GM23338 (cell line): ENCODE data around the gene CHST11. TPM values are rescaled to one million over a fixed set of nuclear protein-coding genes. Genes with fewer than 3 reads are reported as not detected.

Experiments used
- ATAC-seq: fragments of 200-7000 bp; cut with Tn5 transposase; 3 replicates; pipeline ENCODE4 v1.9.1; 2020
- DNase-seq: peaks from one replicate; pipeline ENCODE4 v3.0.0-alpha.2; 2015; ENCODE audit warnings: low spot score
- H2AFZ ChIP-seq: fragments of 200-600 bp; sonication (generic); 2 replicates; pipeline ENCODE4 v1.8.0; 2016; ENCODE audit warnings: antibody characterized with exemption, mild to moderate bottlenecking, moderate library complexity
- H3F3A ChIP-seq: fragments of 200-600 bp; sonication (generic); replicated peaks from 2 replicates; pipeline ENCODE4 v1.8.0; 2017; ENCODE audit warnings: antibody characterized with exemption, mixed run types, low read depth
- H3K27ac ChIP-seq: fragments of 200-600 bp; sonication (generic); 2 replicates; pipeline ENCODE4 v1.6.1; 2016; ENCODE audit warnings: low read depth
- H3K27me3 ChIP-seq: fragments of 200-600 bp; sonication (generic); 2 replicates; pipeline ENCODE4 v1.8.0; 2016; ENCODE audit warnings: mild to moderate bottlenecking, mixed run types, moderate library complexity; ENCODE audit not compliant: insufficient read depth
- H3K36me3 ChIP-seq: fragments of 200-600 bp; sonication (generic); 2 replicates; pipeline ENCODE4 v1.8.0; 2016; ENCODE audit warnings: mild to moderate bottlenecking; ENCODE audit not compliant: insufficient read depth
- H3K4me1 ChIP-seq: fragments of 200-600 bp; sonication (generic); 2 replicates; pipeline ENCODE4 v1.8.0; 2016; ENCODE audit warnings: mild to moderate bottlenecking, moderate library complexity; ENCODE audit not compliant: insufficient read depth
- H3K4me2 ChIP-seq: fragments of 200-600 bp; sonication (generic); 2 replicates; pipeline ENCODE4 v1.7.1; 2017; ENCODE audit warnings: mixed run types
- H3K4me3 ChIP-seq: fragments of 200-600 bp; sonication (generic); 2 replicates; pipeline ENCODE4 v1.6.1; 2016; ENCODE audit warnings: mixed run types
- H3K79me2 ChIP-seq: fragments of 200-600 bp; sonication (generic); replicated peaks from 2 replicates; pipeline ENCODE4 v1.8.0; 2017; ENCODE audit warnings: mild to moderate bottlenecking; ENCODE audit not compliant: insufficient read depth
- H3K9me2 ChIP-seq: fragments of 200-600 bp; sonication (generic); 2 replicates; pipeline ENCODE4 v1.8.0; 2017; ENCODE audit not compliant: insufficient read depth
- H4K20me1 ChIP-seq: fragments of 200-600 bp; sonication (generic); replicated peaks from 2 replicates; pipeline ENCODE4 v1.8.0; 2017; ENCODE audit warnings: mild to moderate bottlenecking; ENCODE audit not compliant: insufficient read depth
- H3K27ac Mint-ChIP-seq: 2 replicates; pipeline ENCODE4 v1.8.0; 2020; ENCODE audit warnings: inconsistent platforms, mild to moderate bottlenecking, moderate library complexity, mixed read lengths
- H3K27me3 Mint-ChIP-seq: 3 replicates; pipeline ENCODE4 v1.8.0; 2022; ENCODE audit warnings: low read depth, mild to moderate bottlenecking, moderate library complexity, mixed read lengths, inconsistent platforms; ENCODE audit not compliant: insufficient read depth, poor library complexity
- H3K36me3 Mint-ChIP-seq: 3 replicates; pipeline ENCODE4 v1.8.0; 2021; ENCODE audit warnings: low read depth, mild to moderate bottlenecking, inconsistent platforms, moderate library complexity, mixed read lengths
- H3K4me1 Mint-ChIP-seq: 3 replicates; pipeline ENCODE4 v1.8.0; 2020; ENCODE audit warnings: mild to moderate bottlenecking, inconsistent platforms, mixed read lengths
- H3K4me3 Mint-ChIP-seq: 3 replicates; pipeline ENCODE4 v1.8.0; 2021; ENCODE audit warnings: moderate library complexity, mild to moderate bottlenecking, inconsistent platforms, mixed read lengths
- H3K9me3 Mint-ChIP-seq: 3 replicates; pipeline ENCODE4 v1.8.0; 2020; ENCODE audit warnings: moderate library complexity, mild to moderate bottlenecking, inconsistent platforms, mixed read lengths
- CREB1 ChIP-seq: fragments of 250-450 bp; sonication (Bioruptor Pico); IDR thresholded peaks from 2 replicates; pipeline ENCODE4 v1.5.0; 2020; ENCODE audit warnings: low read depth, mild to moderate bottlenecking, moderate library complexity
- NANOG ChIP-seq: IDR thresholded peaks from 2 replicates; pipeline ENCODE4 v1.6.1; 2016; ENCODE audit warnings: antibody characterized with exemption, borderline replicate concordance
- STAT1 ChIP-seq: IDR thresholded peaks from one replicate; pipeline ENCODE4 v1.6.1; 2016; ENCODE audit warnings: antibody characterized with exemption; ENCODE audit not compliant: unreplicated experiment
- ZNF331 ChIP-seq: fragments of 250-450 bp; sonication (Bioruptor Pico); IDR thresholded peaks from 2 replicates; pipeline ENCODE4 v1.5.0; 2020; ENCODE audit warnings: low read depth, mild to moderate bottlenecking, moderate library complexity
- polyA plus RNA-seq: library from polyadenylated mRNA; unstranded; fragments of >200 nt; fragmentation: Nextera tagmentation; extraction: Ambion mirVana; gene quantifications from 2 replicates; pipeline ENCODE4 v1.2.1, GENCODE V29; 2016
- total RNA-seq: library from RNA; depleted of rRNA; stranded (reverse); fragments of >200 nt; shearing (Covaris generic); gene quantifications from 2 replicates; pipeline ENCODE4 v1.2.3, GENCODE V29; 2014
- TF ChIP-seq, protein P1 (sequence below): fragments of 250-450 bp; sonication (Bioruptor Pico); IDR thresholded peaks from 2 replicates; pipeline ENCODE4 v1.5.0; 2020; ENCODE audit warnings: mild to moderate bottlenecking, moderate library complexity
- TF ChIP-seq, protein P2 (sequence below), 2 experiments: fragments of 200-600 bp in 1 of 2; sonication (generic) in 1 of 2; conservative IDR thresholded peaks; 2 replicates each; pipeline versions ENCODE4 v1.5.1 to v1.6.1; 2016 to 2017; ENCODE audit warnings: antibody characterized with exemption in 2 of 2, low read depth in 2 of 2, mild to moderate bottlenecking in 2 of 2, moderate library complexity in 1 of 2
- TF ChIP-seq, protein P3 (sequence below): IDR thresholded peaks from one replicate; pipeline ENCODE4 v1.6.1; 2018; ENCODE audit warnings: antibody characterized with exemption; ENCODE audit not compliant: unreplicated experiment

CHST11 gene
- total and polyA plus RNA-seq, 2 experiments from 2014 or later: 7.7 to 25.7 TPM

DNA sequence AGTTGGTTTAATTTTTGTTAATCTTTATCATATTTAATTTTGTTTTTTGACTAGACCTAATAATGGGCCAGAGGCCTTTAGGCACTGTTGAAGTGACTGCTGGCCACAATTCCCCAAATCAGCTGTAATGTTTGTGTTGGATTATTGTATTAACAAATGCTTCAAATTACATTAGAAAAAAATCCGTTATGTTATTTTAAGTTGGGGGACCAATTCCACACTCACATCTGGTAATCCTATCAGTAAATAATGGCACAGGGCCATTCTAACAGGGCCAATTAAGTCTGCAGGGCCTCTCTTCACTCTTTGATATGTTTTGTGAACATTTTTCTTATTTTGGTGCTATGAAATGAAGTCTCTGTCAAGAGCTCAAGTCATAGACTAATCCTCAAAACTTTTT lies 39.6 kb downstream of the CHST11 start:
- no peak for DNase-seq
- no peaks in the 10 kb centered on the region for H3K9me3 Mint-ChIP-seq
- Histone ChIP-seq H3K4me3 (no peak overlapping the region), H3K27ac (no peak overlapping the region), H3K4me2 (no peak overlapping the region), H3K9me2 (no peaks in the 10 kb centered on the region), H4K20me1 (peaks cover 16% of the 10 kb centered on the region; the same call in 1 of the 2 replicates), H2AFZ (no peak overlapping the region), H3K36me3 (no peaks in the 10 kb centered on the region), H3K79me2 (peaks cover 13% of the 10 kb centered on the region), H3K4me1 (0 out of 2 replicates have a peak, but pooled peaks cover 14% of the 10 kb centered on the region), H3K27me3 (no peaks in the 10 kb centered on the region), H3F3A (no peaks in the 10 kb centered on the region)
- ATAC-seq: no peak
- H3K36me3 Mint-ChIP-seq: no peaks in the 10 kb centered on the region
- H3K4me1 Mint-ChIP-seq: peaks cover 23% of the 10 kb centered on the region
- H3K4me3 Mint-ChIP-seq: no peak overlapping the region
- no peaks in the 10 kb centered on the region for H3K27me3 Mint-ChIP-seq
- no peak for TF ChIP-seq STAT1
- no peak for TF ChIP-seq NANOG
- TF ChIP-seq, protein P1, sequence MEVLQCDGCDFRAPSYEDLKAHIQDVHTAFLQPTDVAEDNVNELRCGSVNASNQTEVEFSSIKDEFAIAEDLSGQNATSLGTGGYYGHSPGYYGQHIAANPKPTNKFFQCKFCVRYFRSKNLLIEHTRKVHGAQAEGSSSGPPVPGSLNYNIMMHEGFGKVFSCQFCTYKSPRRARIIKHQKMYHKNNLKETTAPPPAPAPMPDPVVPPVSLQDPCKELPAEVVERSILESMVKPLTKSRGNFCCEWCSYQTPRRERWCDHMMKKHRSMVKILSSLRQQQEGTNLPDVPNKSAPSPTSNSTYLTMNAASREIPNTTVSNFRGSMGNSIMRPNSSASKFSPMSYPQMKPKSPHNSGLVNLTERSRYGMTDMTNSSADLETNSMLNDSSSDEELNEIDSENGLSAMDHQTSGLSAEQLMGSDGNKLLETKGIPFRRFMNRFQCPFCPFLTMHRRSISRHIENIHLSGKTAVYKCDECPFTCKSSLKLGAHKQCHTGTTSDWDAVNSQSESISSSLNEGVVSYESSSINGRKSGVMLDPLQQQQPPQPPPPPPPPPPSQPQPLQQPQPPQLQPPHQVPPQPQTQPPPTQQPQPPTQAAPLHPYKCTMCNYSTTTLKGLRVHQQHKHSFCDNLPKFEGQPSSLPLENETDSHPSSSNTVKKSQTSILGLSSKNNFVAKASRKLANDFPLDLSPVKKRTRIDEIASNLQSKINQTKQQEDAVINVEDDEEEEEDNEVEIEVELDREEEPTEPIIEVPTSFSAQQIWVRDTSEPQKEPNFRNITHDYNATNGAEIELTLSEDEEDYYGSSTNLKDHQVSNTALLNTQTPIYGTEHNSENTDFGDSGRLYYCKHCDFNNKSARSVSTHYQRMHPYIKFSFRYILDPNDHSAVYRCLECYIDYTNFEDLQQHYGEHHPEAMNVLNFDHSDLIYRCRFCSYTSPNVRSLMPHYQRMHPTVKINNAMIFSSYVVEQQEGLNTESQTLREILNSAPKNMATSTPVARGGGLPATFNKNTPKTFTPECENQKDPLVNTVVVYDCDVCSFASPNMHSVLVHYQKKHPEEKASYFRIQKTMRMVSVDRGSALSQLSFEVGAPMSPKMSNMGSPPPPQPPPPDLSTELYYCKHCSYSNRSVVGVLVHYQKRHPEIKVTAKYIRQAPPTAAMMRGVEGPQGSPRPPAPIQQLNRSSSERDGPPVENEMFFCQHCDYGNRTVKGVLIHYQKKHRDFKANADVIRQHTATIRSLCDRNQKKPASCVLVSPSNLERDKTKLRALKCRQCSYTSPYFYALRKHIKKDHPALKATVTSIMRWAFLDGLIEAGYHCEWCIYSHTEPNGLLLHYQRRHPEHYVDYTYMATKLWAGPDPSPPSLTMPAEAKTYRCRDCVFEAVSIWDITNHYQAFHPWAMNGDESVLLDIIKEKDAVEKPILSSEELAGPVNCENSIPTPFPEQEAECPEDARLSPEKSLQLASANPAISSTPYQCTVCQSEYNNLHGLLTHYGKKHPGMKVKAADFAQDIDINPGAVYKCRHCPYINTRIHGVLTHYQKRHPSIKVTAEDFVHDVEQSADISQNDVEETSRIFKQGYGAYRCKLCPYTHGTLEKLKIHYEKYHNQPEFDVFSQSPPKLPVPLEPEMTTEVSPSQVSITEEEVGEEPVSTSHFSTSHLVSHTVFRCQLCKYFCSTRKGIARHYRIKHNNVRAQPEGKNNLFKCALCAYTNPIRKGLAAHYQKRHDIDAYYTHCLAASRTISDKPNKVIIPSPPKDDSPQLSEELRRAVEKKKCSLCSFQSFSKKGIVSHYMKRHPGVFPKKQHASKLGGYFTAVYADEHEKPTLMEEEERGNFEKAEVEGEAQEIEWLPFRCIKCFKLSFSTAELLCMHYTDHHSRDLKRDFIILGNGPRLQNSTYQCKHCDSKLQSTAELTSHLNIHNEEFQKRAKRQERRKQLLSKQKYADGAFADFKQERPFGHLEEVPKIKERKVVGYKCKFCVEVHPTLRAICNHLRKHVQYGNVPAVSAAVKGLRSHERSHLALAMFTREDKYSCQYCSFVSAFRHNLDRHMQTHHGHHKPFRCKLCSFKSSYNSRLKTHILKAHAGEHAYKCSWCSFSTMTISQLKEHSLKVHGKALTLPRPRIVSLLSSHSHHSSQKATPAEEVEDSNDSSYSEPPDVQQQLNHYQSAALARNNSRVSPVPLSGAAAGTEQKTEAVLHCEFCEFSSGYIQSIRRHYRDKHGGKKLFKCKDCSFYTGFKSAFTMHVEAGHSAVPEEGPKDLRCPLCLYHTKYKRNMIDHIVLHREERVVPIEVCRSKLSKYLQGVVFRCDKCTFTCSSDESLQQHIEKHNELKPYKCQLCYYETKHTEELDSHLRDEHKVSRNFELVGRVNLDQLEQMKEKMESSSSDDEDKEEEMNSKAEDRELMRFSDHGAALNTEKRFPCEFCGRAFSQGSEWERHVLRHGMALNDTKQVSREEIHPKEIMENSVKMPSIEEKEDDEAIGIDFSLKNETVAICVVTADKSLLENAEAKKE (CRISPR knock-in tag): no peak
- TF ChIP-seq, protein P2, sequence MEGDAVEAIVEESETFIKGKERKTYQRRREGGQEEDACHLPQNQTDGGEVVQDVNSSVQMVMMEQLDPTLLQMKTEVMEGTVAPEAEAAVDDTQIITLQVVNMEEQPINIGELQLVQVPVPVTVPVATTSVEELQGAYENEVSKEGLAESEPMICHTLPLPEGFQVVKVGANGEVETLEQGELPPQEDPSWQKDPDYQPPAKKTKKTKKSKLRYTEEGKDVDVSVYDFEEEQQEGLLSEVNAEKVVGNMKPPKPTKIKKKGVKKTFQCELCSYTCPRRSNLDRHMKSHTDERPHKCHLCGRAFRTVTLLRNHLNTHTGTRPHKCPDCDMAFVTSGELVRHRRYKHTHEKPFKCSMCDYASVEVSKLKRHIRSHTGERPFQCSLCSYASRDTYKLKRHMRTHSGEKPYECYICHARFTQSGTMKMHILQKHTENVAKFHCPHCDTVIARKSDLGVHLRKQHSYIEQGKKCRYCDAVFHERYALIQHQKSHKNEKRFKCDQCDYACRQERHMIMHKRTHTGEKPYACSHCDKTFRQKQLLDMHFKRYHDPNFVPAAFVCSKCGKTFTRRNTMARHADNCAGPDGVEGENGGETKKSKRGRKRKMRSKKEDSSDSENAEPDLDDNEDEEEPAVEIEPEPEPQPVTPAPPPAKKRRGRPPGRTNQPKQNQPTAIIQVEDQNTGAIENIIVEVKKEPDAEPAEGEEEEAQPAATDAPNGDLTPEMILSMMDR (conservative IDR thresholded peaks at IDR 0.05; ENCODE audit: low read depth in 2 of 2): no peak
- no peak for TF ChIP-seq CREB1
- no peak for TF ChIP-seq ZNF331
- TF ChIP-seq, protein P3, sequence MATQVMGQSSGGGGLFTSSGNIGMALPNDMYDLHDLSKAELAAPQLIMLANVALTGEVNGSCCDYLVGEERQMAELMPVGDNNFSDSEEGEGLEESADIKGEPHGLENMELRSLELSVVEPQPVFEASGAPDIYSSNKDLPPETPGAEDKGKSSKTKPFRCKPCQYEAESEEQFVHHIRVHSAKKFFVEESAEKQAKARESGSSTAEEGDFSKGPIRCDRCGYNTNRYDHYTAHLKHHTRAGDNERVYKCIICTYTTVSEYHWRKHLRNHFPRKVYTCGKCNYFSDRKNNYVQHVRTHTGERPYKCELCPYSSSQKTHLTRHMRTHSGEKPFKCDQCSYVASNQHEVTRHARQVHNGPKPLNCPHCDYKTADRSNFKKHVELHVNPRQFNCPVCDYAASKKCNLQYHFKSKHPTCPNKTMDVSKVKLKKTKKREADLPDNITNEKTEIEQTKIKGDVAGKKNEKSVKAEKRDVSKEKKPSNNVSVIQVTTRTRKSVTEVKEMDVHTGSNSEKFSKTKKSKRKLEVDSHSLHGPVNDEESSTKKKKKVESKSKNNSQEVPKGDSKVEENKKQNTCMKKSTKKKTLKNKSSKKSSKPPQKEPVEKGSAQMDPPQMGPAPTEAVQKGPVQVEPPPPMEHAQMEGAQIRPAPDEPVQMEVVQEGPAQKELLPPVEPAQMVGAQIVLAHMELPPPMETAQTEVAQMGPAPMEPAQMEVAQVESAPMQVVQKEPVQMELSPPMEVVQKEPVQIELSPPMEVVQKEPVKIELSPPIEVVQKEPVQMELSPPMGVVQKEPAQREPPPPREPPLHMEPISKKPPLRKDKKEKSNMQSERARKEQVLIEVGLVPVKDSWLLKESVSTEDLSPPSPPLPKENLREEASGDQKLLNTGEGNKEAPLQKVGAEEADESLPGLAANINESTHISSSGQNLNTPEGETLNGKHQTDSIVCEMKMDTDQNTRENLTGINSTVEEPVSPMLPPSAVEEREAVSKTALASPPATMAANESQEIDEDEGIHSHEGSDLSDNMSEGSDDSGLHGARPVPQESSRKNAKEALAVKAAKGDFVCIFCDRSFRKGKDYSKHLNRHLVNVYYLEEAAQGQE: no peak
- no peak overlapping the region for H3K27ac Mint-ChIP-seq
